ENCODE results near the gene CRHBP.
"Not testable (repeated sequence)": the region's sequence is repeated elsewhere in the genome, so short reads cannot be mapped to it uniquely, and the experiment has no call there.

Gene CRHBP

GRCh38 chr5:76952795-76953536 is at the start of gene CRHBP:
TSS of gene CRHBP (plus strand) at chr5:76953045. CDS start at chr5:76953135, 90 bp downstream.
- no peak for DNase-seq (ENCODE audit: low spot score)

DNA sequence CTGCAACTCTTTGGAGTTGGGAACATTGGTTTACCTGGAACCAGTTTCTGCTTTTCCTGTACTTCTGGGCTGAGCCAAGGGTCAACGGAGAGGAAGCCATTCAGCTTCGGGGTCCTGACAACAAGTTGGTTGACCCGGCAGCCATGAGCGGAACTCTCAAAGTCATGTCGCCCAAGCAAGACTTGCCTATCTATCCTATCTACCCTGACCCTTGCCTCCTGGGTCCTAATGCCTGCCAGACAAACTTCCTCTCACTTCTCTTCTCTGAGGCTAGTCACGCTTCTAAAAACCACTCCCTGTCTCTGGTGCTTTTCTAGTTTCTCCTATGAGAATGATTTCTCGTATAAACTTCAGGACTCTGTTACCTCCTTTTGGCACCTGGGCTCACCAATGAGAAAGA is 44.7 kb upstream of the CRHBP start:
- DNase-seq (ENCODE audit: low spot score): no peak

- not testable (repeated sequence) for DNase-seq (ENCODE audit: low spot score)
Observed at GRCh38 chr5:76910344-76910933, 42.4 kb upstream of the CRHBP start.

DNA sequence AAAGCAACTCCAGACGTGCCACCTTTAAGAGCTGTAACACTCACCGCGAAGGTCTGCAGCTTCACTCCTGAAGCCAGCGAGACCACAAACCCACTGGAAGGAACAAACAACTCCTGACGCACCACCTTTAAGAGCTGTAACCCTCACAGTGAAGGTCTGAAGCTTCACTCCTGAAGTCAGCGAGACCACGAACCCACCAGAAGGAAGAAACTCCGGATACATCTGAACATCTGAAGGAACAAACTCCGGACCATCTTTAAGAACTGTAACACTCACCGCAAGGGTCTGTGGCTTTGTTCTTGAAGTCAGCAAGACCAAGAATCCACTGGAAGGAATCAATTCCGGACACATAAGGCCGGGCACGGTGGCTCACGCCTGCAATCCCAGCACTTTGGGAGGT is 38.2 kb upstream of the CRHBP start:
- not testable (repeated sequence) for DNase-seq (ENCODE audit: low spot score)

- DNase-seq (ENCODE audit: low spot score): no peak
Observed at GRCh38 chr5:76918539-76918938, 34.3 kb upstream of the CRHBP start.

DNA sequence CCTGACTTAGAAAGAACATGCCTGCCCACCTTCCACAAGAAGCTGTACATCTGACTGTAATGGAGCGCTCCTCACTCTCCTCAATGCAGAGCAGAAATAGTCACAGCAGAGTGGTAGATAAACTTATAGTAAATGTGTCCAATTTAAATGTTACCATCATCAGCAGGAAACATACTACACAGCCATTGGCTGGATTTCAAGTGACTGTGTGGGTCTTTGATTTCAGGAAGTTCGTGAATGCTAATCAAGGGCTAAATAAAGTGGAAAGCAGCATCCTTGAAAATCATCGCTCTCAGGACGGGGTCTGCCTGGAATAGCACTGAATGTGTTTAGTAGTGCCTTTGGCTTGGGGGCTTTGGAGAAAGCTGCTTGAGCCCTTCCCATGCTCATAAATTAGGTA is 32.4 kb upstream of the CRHBP start:
- DNase-seq (ENCODE audit: low spot score): no peak

- no peak for DNase-seq (ENCODE audit: low spot score)
Observed at GRCh38 chr5:76926329-76927105, 26.3 kb upstream of the CRHBP start.

- no peak for DNase-seq (ENCODE audit: low spot score)
Observed at GRCh38 chr5:76927961-76928360, 24.9 kb upstream of the CRHBP start.

GRCh38 chr5:76930083-76930482 is 22.8 kb upstream of the CRHBP start:
- no peak for DNase-seq (ENCODE audit: low spot score)

- no peak for DNase-seq (ENCODE audit: low spot score)
Observed at GRCh38 chr5:76938177-76938576, 14.7 kb upstream of the CRHBP start.

DNA sequence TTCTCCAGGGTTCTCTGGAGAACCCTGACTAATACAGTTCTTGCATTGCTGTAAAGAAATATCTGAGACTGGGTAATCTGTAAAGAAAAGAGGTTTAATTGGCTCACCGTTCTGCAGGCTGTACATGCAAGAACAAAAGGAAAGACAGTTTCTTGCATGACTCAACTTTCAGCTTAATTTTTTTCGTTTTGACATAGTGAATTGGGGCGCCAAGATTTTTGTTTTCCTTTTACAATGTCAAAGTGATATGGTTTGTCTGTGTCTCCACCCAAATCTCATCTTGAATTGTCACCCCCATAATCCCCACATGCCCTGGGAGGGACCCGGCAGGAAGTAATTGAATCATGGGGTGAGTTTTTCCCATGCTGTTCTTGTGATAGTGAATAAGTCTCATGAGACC is 11.8 kb upstream of the CRHBP start:
- DNase-seq (ENCODE audit: low spot score): no peak

DNA sequence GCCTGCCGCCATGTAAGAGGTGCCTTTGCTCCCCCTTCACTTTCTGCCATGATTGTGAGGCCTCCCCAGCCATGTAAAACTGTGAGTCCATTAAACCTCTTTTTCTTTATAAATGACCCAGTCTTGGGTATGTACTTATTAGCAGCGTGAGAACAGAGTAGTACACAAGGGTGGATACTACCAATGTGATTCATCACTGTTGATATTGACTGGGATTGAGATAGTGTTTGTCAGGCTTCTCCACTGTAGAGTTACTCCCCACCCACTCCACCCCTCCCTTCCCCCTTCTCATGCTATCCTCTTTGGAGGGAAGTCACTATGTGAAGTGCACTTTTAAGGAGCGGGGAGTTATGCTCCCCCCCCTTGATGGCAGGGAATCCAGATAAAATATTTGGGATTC is 11.4 kb upstream of the CRHBP start:
- no peak for DNase-seq (ENCODE audit: low spot score)

GRCh38 chr5:76942581-76942980 is 10.3 kb upstream of the CRHBP start:
- no peak for DNase-seq (ENCODE audit: low spot score)

GRCh38 chr5:76943006-76943405 is 9.8 kb upstream of the CRHBP start:
- DNase-seq (ENCODE audit: low spot score): no peak

DNA sequence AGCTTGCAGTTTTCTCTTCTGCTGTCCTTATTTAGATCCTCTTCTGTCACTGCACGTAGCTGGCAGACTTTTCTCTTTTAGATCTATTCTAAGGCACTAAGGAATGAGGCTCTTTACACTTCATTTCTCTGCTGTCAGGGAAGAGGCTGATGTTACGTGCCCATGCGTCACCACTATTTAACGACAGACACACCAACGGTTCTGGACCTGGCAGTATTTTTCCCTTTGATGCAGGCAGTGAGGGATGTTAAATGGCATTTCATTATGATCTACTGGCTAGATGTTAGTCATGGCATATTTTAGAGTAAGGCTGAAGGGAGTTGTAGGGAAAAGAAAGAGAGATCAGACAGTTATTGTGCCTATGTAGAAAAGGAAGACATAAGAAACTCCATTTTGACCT is 8.2 kb upstream of the CRHBP start:
- DNase-seq (ENCODE audit: low spot score): no peak

DNA sequence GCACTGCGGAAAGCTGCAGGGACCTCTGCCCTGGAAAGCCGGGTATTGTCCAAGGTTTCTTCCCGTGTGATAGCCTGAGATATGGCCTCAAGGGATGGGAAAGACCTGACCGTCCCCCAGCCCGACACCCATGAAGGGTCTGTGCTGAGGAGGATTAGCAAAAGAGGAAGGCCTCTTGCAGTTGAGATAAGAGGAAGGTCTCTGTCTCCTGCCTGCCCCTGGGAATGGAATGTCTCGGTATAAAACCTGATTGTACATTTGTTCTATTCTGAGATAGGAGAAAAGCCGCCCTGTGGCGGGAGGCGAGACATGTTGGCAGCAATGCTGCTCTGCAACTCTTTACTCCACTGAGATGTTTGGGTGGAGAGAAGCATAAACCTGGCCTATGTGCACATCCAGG is 7.6 kb upstream of the CRHBP start:
- DNase-seq (ENCODE audit: low spot score): not testable (repeated sequence)

- DNase-seq (ENCODE audit: low spot score): no peak
Observed at GRCh38 chr5:76946090-76946489, 6.8 kb upstream of the CRHBP start.

- DNase-seq (ENCODE audit: low spot score): no peak
Observed at GRCh38 chr5:76947082-76947503, 5.8 kb upstream of the CRHBP start.

GRCh38 chr5:76953551-76954382 is 922 bp downstream of the CRHBP start:
- no peak for DNase-seq (ENCODE audit: low spot score)

- DNase-seq (ENCODE audit: low spot score): no peak
Observed at GRCh38 chr5:76954383-76954763, 1.5 kb downstream of the CRHBP start.

DNA sequence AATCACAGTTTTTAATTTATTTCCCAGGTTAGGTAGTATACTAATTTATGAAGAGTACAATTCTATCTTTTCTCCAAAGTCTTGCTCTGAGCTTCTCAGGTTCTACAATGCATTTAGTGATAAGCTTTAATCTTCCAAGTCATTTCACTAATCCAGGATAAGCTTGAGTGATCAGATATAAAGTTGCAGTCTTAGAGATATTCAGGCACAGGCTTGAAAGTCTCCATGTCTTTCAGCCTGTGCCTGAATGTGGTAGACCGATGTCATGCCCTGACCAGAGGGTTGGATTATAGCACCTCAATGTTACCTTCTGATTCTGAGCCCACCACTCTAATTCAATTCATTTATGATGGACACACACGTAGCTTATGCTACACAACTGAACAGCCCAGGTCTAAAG is 3.2 kb downstream of the CRHBP start:
- DNase-seq (ENCODE audit: low spot score): no peak

All from COLO829 (cell line).